GM21619 (cell line): Measurements from ENCODE around the gene RPL39.
A peak's percentile ranks its signal among the peaks of the same experiment; 100 is the strongest.
"Not testable (repeated sequence)": the region's sequence is repeated elsewhere in the genome, so short reads cannot be mapped to it uniquely, and the experiment has no call there.

Experiments
- ATAC-seq: cut with Tn5 transposase; IDR thresholded peaks from one replicate; pipeline ENCODE4 v1.9.1; 2021; ENCODE audit not compliant: unreplicated experiment

RPL39 gene

DNA sequence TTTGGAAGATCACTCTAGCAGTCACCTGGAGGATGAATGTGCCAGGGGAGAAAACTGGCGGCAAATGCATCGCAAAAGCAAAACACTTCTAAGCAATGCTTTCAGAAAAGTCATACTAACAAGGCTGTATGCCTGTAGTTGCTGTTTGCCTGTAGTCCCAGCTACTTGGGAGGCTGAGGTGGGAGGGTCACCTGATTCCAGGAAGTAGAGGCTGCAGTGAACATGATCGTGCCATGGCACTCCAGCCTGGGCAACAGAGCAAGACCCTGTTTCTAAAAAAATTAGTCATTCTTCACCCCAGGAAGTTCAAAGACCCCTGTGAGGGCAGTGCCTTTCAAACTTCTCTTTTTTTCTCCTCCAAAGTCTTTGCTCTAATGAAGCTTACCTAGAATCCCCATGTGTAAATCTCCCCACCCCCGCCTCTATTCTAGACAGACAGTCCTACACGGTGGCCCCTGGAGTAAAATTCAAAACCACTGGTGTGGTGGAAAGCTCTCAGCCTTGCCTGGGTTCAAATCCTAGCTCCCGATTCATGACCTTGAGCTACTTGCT, 27.5 kb downstream of the RPL39 start:
- no peak for ATAC-seq

DNA sequence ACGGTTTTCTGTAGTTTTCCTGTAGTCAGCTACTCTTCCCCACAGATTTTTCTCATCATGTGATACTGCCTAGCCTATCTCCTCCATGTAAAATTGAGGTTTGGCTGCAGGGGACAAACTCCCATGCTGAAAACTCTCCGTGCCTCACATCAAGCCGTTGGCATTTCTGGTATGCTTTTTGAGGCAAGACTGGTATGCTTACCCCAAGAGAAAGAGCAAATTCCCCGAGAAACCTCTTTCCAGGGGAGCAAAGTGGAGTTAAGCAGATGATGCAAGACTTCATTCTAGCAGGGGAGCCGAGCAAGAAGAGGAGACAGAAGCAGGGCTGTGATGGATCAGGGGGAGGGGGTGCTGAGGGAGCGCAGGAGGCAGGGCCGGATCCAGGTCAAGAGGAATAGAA, 28.2 kb downstream of the RPL39 start:
- no peak for ATAC-seq

DNA sequence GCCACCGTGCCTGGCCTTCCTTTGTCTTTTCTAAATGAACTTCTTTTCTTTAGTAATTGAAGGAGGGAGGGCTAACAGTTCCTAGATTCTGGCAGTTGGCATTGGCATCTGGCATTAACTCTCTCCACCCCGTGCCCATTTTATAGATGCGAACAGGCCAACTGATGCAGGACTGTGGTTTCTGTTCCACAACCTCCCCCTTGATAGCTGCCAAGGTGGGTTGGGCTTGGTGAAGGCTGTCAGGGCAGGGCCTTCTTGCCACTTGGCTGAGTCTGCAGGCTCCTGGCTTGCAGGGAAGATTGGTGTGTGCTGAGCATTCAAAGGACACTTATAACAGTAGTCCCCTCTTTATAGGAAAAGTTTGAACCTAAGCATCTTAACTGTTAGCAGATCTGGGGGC, 28.7 kb downstream of the RPL39 start:
- no peak for ATAC-seq

DNA sequence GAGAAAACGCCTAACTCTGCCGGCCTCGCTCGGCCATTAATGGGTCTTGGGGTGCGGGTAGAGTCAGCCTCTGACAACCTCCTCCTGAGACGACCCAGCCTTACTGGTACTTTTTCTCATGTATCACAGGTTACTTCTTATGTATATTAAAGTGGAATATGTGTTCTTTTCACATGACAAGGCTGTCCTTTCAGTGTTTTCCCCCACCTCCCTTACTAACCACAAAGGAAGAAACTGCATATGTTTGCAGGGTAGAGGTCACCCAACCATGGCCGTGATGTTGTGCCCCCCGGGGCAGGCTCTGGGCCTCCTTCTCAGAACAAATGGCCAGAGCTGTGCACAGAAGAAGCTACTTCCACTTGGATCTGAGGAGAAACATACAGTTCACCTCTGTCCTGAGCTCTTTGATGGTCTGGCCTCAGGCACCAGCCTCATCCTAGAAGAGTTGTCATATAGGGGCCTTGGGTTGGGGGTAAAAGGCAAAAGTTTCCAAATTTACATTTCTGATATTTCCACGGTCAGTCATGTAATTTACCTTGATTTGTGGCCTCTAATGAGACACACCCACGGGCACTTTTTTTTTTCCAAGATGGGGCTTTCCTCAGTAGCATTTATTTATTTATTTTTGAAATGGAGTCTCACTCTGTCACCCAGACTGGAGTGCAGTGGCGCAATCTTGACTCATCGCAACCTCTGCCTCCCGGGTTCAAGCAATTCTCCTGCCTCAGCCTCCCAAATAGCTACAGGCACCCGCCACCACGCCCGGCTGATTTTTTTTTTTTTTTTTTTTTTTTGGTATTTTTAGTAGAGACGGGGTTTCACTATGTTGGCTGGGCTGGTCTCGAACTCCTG, 31.2 kb downstream of the RPL39 start:
- ATAC-seq: no peak

DNA sequence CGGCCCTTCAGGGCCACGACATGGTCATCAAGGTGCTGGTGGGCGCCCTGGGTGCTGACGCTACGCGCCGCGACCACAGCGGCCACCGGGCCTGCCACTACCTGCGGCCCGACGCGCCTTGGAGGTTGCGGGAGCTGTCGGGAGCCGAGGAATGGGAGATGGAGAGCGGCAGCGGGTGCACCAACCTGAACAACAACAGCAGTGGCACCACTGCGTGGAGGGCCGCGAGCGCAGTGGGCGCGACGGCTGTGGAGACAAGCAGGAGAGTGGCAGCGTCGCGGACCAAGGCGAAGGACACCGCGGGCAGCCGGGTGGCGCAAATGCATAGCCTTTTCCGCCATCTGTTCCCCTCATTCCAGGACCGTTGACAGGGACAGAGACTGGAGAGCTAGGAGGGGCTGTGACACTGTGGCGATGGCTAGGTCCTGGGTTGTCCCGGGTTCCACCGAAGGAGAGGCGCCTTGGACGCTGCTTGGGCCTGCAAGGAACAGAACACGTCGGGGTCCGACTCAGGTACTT, 32.1 kb downstream of the RPL39 start:
- ATAC-seq: no peak

DNA sequence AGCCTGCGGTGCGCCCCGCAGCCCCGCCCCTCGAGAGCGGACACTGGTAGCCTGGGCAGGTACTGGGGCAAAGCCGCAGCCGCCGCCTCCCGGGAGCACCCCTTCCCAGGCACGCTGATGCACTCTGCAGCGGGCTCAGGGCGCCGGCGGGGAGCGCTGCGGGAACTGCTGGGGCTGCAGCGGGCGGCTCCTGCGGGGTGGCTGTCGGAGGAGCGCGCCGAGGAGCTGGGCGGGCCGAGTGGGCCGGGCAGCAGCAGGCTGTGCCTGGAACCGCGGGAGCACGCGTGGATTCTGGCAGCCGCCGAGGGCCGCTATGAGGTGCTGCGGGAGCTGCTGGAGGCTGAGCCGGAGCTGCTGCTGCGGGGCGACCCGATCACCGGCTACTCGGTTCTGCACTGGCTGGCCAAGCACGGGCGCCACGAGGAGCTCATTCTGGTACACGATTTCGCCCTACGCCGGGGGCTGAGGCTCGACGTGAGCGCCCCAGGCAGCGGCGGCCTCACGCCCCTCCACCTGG, 32.6 kb downstream of the RPL39 start:
- no peak for ATAC-seq

DNA sequence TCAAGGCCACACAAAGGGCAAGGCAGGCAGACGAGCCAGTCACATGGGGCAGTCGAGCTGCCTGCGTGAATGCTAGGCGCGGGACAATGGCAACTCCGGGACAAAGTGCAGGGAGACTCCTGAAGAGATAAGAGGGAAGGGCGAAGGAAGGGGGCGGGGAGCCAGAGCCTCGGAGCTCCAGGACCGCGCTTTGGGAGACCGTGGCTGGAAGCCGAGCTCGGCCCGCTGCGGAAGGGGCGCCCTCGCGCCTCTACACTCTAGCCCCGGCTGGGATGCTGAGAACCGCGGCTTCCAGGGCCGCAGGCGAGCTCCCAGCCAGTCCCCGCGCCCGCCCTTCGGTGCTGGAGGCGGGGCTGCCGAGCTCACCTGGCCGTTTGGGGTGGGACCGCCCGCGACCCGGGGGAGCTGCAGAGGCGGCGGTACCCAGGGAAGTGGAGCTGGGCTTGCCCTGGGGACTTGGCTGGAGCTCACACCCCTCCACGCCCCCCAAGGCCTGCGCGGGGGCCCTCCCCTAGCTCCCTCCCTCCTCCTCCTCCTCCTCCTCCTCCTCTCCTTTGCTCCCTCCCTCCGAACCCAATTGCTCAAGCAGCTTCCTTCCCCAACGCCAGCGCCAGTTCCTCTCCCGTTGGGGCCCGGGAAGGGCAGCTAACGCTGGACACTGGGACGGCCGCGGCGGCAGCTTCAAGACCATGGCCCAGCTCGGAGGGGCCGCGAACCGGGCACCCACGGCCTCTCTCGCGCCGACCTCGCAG, 33.3 kb downstream of the RPL39 start, which contains the start of gene SOWAHD:
Gene SOWAHD (plus strand): TSS at position 610 of the 752 bp plus-strand sequence. CDS start 80 bp downstream, at position 690.
- no peak for ATAC-seq

DNA sequence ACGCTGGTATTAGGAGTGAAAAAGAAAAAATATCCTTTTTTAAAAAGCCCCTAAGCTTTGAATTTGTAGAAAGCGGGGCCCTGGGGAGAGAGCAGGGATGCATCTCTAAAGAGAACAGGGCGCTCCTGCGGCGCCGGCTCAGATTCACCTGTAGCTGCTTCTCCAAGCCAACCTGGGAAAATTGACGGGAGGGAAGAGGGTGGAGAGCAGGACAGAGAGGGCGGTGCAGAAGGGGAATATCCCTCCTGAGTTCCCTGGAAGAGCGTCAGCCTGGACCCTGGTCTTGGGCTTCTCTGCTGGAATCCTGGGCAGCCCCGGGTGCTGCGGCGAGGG, 33.8 kb downstream of the RPL39 start:
- no peak for ATAC-seq

DNA sequence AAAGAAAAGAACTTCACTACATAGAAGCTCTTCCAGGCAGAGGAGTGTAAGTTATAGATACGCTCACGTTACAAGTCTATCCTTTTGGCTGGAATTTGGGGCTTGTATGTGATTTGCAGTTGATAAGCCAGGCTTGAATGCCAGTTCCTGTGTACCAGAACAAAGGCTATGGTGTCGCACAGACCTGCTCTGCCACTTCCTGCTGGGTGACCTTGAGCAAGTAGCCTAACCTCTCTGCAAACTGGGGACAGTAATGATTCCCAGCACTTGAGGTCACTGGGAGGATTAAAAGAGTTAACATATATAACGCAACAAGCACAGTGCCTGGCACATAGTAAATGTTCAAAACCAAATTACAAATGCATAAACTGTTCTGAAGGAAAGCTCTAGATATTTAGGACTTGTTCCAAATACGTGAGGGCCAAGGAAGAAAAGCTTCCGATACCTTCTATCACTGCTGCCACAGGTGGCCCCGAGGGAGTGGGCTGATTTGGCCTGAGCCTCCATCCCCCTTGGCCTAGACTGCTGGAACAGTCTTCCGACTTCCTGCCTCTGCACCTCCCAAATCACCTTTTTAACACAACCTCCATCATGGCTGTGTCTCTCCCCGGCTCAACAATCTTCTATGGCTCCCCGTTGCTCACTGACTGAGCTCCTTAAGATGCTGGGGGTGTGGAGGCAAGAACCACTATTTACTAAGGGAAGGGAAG, 34.3 kb downstream of the RPL39 start:
- no peak for ATAC-seq

DNA sequence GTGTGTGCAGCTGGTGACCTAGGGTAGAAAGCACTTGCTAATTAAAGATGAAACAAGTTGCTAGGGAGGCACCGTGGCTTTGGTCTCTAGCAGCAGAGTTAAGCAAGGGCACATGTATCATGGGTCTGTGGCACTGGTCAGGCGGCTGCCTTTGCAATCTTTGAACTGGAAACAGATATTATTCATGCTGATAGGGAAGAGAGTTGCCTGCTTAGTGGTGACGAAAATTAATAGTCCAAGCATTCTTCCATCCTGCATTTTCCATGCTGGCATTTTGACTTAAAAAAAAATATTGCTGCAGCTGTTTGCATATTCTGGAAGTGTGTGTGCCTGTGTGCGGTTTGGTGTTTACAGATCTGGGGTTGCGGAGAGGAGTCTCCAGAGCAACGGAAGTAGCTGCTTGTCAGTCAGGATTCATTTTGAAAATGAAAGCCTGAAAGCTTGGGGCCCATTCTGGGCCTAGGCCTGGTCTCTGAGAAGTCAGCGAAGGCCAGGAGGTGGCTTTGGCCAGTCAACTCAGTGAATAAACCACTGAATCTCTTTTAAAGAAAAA, 35.4 kb downstream of the RPL39 start:
- peak; percentile 49 for ATAC-seq

DNA sequence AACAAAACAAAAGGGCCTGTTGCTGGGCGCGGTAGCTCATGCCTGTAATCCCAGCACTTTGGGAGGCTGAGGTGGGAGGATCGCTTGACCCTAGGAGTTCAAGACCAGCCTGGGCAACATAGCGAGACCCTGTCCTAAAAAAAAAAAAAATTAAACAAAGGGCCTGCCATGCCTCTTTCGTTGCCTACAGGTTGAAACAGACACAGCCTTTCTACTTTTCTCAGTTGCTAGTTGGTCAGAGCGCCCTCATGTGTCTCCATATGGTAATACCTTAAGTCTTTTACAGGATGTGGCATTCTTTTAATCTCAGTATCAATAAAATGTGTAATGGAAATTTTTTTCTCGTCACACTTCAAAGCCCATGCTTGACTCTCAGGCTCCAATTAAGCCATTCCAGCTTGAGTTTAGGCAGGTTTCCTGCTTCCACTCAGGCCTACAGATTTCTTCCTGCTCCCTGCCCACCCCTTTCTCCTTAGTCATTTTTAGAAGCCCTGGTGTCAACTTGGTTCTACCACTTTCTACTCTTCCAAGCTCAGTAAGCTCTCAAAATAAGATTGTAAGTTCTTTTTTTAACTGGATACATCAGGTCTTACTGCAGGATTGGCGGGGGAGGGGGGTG, 37.7 kb downstream of the RPL39 start:
- ATAC-seq: no peak

DNA sequence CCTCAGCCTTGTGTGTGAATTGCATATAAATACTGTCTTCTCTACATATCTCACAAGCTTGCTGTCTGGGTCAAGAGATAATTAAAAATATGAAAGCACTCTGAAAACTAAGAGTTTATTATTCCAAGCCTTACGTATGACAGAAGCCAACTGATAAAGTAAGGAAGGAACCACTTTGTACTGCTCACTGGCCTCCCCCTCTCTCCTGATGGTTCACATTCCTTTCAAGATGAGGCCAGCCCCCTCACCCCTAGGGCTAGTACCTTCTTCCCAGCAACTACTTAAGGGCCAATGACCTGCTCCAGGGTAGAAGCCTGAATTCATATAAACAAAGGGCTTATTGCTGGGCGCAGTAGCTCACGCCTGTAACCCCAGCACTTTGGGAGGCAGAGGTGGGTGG, 38.4 kb downstream of the RPL39 start:
- no peak for ATAC-seq

DNA sequence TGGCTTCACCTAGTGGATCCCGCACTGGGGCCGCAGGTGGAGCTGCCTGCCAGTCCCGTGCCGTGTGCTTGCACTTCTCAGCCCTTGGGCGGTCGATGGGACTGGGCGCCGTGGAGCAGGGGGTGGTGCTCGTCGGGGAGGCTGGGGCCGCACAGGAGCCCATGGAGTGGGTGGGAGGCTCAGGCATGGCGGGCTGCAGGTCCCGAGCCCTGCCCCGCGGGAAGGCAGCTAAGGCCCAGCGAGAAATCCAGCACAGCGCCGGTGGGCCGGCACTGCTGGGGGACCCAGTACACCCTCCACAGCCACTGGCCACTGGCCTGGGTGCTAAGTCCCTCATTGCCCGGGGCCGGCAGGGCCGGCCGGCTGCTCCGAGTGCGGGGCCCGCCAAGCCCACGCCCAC, 40.7 kb downstream of the RPL39 start:
- not testable (repeated sequence) for ATAC-seq

DNA sequence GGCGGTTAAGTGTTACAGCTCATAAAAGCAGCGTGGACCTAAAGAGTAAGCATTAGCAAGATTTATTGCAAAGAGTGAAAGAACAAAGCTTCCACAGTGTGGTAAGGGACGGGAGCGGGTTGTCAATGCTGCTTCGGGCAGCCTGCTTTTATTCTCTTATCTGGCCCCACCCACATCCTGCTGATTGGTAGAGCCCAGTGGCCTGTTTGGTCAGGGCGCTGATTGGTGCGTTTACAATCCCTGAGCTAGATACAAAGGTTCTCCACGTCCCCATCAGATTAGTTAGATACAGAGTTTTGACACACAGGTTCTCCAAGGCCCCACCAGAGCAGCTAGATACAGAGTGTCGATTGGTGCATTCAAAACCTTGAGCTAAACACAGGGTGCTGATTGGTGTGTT, 41.3 kb downstream of the RPL39 start:
- not testable (repeated sequence) for ATAC-seq

DNA sequence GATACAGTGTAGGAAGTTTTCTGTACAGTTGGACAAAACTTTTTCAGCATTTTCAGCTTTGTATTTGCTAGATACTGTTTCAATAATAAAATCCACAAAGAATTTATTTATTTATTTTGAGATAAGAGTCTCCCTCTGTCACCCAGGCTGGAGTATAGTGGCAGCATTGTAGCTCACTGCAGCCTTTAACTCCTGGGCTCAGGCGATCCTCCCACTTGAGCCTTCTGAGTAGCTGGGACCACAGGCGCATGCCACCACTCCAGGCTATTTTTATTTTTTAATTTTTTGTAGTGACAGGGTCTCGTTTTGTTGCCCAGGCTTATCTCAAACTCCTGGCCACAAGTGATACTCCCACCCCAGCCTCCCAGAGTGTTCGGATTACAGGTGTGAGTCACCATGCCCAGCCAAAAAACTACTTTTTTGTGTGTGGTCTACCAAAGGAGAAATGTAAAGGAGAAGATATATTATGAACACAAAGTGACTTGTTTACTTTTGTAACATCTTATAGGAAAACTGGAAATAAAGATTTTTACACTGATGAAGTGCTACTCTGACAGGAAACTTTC, 46.1 kb downstream of the RPL39 start:
- ATAC-seq: no peak

DNA sequence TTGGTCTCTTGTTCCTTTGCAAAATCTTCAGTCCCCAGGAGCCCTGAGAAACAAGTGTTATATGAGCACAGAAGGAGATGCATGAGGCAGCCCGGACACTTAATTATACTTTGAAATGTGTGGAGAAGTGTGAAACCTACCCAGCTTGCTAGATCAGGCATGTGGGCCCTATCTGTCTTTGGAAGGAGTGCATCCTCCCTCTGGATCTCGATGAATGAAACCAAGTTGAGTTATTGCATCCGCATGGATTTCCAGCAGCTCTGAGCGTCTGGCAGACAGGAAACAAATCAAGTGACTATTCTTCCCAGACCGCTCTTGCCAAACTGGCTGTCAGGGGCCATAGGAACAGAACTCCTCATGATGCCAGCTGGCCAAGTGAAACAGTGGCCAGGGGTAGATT, 52.7 kb downstream of the RPL39 start:
- no peak for ATAC-seq
